NCI-H524 (cell line): ENCODE data around the gene RAD51B.
A peak's percentile ranks its signal among the peaks of the same experiment; 100 is the strongest.

Experiments
- DNase-seq, 2 experiments: peaks; one replicate each; lab custom pipeline; 2025; lab: John Stamatoyannopoulos, UW

RAD51B gene

GRCh38 chr14:68386950-68387779 is 567.6 kb downstream of the RAD51B start:
- peak in 1 of 2 experiments; percentile 31 for DNase-seq

GRCh38 chr14:68389943-68390342 is 570.4 kb downstream of the RAD51B start:
- DNase-seq = no peak

DNA sequence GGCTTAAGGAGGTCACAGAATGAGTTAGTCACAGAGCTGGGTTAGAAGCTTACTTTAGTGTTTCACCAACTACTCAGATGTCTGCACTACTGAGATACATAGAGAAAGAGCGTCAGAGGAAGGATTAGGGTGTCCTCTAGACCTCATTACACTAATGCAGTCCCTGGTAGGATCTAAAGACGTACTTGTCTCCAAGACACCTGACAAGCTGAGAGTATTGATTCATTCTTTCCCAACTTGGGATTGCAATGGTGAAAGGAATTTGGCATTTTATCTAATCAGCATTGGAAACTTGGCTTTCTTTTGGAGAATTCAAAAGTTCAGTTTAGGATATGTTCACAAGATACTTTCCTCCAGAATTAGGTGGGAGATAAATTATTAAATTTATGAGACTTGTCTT is 571.2 kb downstream of the RAD51B start:
- DNase-seq = no peak

DNA sequence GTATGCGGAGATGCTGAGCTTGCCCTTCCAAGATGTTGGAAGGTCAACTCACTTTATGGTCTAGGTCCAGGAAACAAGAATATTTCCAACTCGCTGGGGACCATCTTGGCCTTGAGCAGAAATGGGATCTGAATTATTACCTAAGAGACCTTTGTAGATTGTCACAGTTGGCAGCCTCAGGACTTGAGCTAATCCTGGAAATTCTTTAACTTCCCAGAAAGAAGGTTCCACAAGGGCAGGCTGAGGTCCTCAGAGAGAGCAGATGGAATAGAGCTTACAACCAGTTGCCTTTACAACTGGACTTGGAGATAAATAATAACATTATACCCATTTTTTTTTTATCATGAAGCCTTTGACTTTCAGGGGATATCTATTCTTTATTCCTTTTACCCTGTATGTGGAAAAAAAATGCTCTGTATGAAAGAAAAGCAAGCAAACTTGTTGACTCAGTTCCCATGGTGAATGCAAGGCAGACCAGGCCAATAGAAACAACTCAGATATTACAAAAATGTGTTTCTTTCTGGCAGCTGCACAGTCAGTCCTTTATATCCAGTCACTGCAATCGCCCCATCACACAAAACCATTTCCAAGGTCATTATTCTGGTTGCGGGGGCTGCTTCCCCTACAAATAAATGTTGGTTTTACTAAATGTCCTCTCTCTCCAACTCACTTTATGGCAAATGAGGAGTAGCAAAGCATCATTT is 571.9 kb downstream of the RAD51B start:
- DNase-seq = no peak

DNA sequence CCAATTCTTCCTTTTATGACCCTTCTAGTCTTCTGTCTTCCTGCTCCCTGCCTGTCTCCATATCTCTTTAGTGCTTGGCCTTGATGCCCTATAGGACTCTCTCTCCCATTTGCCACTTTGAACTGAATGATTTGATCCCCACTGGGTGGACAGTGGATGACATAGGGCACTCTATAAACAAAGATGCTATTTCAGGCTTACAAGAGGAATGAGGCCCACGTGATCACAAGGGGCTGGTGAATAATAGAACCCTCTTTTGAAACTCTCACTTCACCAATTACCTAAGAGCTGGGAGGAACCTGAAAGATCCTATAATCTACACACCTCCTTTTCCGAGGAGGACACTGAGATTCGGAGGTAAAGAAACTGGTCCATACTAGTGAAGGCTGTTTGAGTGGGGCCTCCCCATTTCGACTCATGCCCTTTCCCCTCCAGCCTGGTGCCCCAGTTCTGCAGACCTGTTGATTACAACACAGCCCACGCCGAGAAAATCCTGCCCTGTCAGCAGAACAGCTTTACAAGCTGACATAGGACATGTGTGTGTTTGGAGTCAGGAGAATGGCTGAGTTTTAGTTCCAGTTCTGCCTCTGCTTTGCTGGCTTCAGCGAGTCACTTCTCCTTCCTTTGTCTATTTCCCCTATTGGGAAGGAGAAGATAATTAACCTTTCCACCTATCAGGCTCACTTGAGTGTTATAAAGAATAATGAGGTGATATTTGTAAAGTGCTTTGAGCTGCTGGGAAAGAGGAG is 573.0 kb downstream of the RAD51B start:
- DNase-seq = no peak

DNA sequence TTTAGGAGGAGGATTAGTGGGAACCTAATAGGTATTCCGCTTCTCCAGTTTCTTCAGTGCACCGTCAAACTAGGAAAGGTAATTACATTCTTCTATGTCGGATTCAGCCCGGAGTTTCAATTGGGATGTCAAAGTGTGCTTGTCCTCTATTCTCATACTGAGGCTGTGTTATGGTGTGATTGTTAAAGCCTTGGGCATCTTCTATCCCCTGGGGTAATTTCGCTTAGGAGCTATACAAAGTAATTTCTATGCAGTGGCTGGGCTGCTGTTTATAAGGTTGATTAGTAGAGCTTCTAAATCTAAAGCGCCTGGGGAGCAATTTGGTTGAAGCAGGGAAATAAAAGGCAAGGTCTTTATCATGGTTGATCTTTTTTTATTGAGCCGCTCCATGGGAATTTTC is 573.7 kb downstream of the RAD51B start:
- DNase-seq = no peak

- DNase-seq = peak in 1 of 2 experiments; percentile 35
Measured at GRCh38 chr14:68394118-68394763, 574.7 kb downstream of the RAD51B start.

GRCh38 chr14:68394764-68395143 is 575.2 kb downstream of the RAD51B start:
- DNase-seq = peak in 1 of 2 experiments; percentile 58

GRCh38 chr14:68395604-68396003 is 576.0 kb downstream of the RAD51B start:
- DNase-seq = no peak

DNA sequence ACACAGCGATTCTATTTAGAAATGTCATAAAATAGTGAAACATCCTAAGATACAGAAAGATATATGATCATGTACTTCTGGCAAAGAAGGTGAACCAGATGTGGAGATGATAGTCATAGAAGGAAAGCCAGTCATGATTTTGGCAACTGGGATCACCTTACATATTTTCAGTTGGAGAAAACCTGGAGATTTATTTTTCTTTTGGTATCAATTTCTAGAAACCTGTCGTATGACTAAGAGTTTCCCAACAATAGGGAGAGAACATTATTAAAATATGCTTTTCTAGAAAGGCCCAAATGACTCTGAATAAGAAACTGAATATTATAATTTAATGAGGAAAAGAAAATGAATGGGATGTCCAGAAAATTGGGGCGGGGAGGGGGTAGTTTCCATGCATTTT is 576.9 kb downstream of the RAD51B start:
- no peak for DNase-seq

DNA sequence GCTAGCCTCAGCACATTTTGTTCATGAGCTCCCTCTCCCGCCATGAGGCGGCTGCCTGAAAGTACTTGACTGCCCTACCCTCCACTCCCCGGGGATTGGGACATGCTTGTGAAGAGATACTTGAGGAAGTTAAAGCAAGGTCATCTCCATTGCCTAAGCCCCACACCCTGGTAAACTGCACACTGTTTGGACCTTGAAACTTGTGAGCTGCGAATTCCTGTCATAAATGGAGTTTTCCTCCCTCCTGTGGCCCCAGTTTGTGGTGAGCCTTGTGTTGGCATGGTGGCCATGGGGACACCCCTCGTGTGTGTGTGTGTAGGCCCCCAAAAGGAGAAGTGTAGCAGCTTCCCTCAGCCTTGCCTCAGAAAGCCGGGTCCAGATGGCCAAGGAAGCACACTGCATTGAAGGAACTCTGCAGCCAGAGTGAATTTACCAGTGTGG is 577.8 kb downstream of the RAD51B start:
- DNase-seq = peak; percentile 92 to 93

GRCh38 chr14:68397822-68398221 is 578.2 kb downstream of the RAD51B start:
- DNase-seq = peak; percentile 86 to 96

GRCh38 chr14:68398370-68398769 is 578.8 kb downstream of the RAD51B start:
- peak in 1 of 2 experiments; percentile 38 for DNase-seq

GRCh38 chr14:68399971-68400370 is 580.4 kb downstream of the RAD51B start:
- peak; percentile 97 to 100 for DNase-seq

DNA sequence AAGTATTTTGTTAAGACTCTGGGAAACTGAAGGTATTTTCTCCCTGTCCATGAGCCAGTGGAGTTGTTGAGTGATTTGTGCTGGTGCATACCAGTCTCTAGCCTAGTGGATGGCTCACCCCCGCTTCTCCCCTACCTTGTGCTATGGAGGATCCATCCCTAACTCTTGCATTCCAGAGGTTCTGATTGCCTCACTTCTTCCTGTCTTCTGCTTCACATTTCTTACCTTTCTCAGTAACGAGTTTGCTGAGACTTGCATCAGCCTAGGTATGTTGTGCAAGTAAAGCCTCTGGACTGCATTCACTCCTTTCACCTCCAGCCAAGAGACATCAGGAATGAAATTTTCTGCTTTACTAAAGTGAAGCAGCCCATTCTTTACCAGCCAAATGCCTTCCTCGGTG is 581.7 kb downstream of the RAD51B start:
- no peak for DNase-seq

- no peak for DNase-seq
Measured at GRCh38 chr14:68401855-68402254, 582.3 kb downstream of the RAD51B start.

DNA sequence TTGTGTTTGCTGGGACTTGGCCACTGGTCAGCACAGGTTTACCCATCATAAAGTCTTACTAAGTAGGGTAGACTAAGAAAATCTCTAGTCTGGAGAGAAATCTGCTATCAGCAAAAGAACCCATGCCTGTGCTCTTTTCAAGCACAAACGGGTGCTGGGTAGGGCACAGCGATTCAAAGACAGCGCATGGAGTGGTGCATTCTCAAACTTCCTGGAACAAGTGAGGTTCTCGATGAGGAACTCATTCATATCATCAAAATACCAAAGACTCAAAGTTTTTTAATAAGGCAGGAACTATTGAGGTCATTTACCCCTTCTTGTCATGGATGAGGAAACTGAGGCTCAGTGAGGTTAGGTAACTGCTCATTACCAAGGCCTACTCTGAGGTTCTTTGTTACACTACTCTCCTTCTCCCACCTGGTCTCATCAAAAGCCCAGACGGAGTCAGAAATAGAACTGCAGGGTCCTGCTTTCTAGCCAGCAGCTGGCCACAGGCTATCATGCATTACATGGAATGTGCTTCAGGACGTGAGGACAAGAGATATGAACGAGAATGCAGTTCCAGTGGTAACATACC is 583.0 kb downstream of the RAD51B start:
- DNase-seq = no peak

DNA sequence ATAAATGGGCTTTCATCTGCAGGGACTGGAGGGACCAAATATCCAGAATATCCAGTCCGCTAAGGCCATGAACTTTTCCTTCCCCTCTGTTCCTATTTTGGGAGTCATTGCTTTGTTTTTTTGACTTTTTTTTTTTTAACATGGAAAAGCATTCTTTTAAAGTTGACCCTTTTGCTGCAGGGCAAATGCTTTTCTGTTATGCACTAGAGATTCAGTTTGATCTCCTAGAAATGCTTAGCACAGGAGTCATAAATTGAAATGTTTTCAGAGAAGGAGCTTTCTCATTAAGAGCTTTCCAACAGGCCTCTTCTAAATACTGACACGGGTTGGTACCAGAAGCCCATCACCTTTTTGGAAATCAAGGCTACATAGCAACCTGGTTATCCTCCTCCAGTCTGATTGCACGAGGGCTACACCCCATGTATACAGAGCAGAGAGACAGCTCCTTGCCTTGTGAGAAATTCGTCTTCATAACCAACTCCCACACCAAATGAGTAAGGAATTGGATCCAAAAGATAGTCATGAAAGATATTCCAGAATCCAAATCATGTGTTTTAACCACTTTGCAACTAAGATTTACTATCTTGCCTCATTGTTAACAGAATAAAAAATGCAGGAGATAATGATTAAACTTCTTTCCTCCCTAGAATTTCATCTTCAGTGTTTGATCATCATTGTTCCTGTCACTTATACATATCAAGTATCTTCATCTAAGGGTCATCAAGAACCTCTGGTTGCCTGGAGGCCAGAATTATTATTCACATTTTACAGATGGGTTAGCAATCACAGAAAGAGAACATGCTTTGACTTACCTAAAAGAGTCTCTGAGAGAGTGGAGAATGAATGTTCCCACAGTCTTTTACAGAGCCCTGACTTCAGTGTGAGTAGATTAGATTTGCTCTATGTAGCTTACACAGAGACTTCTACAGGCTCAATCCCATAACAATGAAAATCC is 583.9 kb downstream of the RAD51B start:
- no peak for DNase-seq

DNA sequence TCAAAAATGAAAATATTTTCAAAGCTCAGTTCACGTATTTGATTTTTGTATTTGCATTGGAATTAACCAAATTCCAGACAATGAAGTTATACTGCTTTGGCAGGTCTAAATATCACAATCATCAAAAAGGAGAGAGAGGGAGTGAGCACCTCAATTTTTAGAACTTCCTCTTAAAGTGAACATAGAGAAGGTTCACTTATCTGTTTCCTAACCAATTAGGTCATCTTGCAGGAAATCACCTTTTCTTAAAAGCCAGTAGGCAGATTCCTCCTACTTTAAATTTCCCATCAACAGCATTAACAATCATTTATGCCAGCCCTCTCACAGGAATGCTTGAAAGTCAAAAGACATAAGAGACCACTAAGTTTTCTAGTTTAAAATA is 584.6 kb downstream of the RAD51B start:
- no peak for DNase-seq

GRCh38 chr14:68404652-68405183 is 585.1 kb downstream of the RAD51B start:
- DNase-seq = no peak
